T47D (cell line): ENCODE results near the gene CATSPER4.
A peak's percentile ranks its signal among the peaks of the same experiment; 100 is the strongest.

Source experiments
- DNase-seq, 2 experiments: peaks; one replicate each; pipeline versions ENCODE4 v3.0.0 to v3.0.0-alpha.2; 2011 to 2012; ENCODE audit warnings: low read depth in 1 of 2, low spot score in 1 of 2
- JUND ChIP-seq: IDR thresholded peaks from 2 replicates; pipeline ENCODE4 v1.6.1; 2012; ENCODE audit warnings: low read depth
- in situ Hi-C: cut with HindIII; loops from 2 replicates; pipeline ENCODE4 v1.10.0; 2016; ENCODE audit warnings: low sequenced_read_pairs, low pct_unique_long_range_greater_than_20kb

Gene CATSPER4

DNA sequence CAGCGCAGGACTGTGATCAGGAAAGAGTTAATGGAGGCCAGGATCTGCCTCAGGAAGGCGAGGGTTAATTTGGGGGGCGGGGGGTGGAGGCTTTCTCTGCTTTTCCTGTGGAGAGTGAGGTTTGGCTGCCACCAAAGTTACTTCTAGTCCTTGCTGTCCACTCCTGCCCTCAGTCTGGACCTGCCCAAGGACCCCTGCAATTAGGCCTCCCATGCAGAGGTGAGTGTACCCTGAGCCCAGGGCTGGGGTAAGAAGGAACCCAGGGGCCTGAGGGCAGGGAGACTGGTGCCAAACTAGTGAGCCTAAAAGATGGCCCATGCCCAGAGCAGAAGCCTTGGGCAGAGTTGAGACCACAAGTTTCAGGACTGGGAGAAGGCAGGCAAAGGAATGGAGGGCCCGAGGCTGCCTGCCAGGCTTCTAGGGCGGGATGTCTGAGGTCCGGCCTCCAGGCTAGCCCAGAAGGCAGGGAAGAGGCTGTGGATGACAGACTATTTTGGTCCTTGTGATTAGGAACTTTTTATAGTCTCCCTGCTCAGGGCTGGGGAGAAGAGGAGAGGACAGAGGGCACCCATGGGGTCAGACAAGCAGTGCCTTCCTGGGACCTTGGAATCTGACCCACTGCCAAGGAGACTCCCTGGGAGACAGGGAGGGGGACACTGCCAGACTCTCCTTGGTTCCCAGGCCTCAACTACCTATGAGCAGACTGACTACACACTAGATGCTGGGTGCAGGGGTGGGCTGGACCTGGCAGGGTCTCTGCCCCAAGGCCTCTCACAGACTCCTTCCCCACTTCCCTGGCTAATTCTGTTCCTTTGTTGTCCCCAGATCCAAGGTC, 31.3 kb upstream of the CATSPER4 start, which contains the start of gene FAM110D:
Gene FAM110D (plus strand): TSS at position 172 of the 835 bp plus-strand sequence. CDS start 2,213 bp downstream, outside the sequence.
- TF ChIP-seq JUND = no peak
- DNase-seq = no peak
- in situ Hi-C loops = no loop called here

DNA sequence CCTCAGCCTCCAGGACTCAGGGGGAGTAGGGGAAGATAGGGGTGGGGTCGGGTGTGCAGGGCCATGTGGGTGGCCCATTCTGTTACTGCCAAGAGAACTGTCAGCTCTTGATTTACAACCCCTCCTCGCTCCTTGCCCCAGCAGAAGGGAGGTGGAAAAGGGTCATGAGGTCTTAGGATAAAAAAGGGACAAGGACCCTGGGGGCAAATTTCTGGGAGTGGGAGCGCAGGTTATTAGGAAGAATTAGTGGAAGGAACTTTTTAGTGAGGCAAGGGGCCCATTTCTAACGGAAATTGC, 30.7 kb upstream of the CATSPER4 start:
- DNase-seq = no peak
- in situ Hi-C loops = no loop called here
- TF ChIP-seq JUND = no peak

DNA sequence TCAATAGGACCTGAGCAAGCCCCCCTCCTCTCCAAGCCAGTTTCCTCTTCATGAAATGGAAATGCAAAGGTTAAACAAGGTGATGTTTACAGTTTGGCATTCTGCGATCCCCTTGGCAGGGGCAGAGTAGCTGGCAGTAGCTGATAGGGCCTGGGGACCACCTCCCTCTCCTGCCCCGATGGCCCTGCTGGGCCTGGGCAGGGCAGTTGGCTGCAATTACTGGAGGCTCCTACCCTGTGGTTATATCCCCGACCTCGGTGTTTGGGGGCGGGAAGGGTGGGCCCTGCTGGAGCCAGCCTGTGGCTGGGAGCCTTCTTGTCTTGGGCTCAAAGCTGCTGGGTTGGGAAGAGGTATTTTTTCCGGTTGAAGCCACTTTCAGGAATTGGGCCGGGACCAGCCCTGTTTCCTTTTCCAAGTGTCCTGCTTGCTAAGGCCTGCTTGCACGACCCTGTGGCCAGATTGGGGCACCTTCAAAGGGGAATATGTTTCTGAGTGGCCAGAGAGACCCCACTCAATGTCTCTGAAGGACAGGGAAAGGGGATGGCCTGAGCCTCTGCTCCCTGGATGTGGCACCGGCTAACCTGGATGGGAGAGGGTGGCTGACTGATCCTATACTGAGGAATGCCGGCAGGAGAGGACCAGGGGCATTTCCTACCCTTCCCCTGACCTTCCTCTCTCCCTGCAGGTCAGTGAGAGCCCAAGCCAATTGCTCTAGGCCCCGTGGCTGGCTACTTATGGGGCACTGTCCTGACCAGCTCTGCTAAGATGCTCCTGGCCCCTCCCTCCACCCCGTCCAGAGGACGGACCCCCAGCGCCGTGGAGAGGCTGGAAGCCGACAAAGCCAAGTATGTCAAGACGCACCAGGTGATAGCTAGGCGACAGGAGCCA, 29.6 kb upstream of the CATSPER4 start:
- in situ Hi-C loops = no loop called here
- DNase-seq = no peak
- no peak for TF ChIP-seq JUND

DNA sequence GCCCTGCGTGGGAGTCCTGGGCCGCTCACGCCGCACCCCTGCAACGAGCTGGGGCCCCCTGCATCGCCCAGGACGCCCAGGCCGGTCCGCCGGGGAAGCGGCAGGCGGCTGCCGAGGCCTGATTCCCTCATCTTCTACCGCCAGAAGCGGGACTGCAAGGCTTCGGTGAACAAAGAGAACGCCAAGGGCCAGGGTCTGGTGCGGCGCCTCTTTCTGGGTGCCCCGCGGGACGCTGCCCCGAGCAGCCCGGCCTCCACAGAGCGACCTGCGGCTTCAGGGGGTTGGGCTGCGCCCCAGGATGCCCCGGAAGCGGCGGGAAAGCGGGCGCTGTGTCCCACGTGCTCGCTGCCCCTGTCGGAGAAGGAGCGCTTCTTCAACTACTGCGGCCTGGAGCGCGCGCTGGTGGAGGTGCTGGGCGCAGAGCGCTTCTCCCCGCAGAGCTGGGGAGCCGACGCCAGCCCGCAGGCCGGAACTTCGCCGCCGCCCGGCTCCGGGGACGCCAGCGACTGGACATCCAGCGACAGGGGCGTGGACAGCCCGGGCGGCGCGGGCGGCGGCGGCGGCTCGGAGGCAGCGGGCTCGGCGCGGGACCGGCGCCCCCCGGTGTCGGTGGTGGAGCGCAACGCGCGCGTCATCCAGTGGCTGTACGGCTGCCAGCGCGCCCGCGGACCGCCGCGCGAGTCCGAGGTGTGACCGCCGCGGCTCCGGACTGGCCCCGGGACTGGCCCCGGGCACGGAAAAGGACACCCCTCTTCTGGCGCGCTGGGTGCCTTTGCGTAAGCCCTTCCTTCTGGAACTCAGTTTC, 28.8 kb upstream of the CATSPER4 start:
- no peak for TF ChIP-seq JUND
- in situ Hi-C loops = no loop called here
- DNase-seq = peak; percentile 57 to 72

DNA sequence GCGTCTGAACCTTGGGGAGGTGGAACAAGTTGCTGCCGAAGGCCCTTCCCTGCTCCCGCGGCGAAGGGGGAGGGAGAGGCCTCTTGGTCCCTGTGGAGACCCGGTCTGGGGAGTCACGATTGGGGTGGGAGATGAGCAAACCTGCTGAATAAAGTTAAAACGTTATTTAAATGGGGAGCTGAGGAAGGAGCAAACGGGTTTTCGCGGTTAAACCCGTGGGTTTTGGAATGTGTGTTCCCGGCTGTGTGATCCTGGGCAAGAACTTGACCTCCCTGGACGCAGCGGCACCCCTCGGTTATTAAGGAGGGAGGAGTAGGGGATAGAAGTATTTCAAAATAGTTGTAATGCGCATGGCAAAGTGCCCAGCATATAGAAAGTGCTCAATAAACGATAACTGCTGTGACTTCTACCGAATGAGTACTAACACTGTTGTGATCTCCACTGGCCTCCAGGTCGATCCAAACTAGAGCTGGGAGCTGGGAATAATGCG, 28.1 kb upstream of the CATSPER4 start:
- in situ Hi-C loops = no loop called here
- no peak for TF ChIP-seq JUND
- DNase-seq = no peak

DNA sequence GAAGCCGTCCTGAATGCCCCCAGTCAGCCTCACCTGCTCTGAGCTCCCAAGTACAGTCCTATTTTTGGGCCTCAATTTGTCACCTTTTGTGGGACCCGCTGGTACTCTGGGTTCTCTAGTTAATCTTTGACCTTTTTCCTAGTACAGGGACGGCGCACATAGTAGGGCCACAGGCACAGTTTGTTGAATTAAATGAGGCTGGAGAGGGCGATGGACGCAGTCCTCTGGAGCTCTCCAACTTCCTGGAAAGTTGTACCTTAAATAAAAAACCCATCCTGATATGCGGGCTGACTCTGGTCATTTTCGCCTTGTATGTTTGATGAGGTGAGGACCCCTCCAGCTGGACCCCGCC, 26.7 kb upstream of the CATSPER4 start:
- DNase-seq = no peak
- TF ChIP-seq JUND = no peak
- in situ Hi-C loops = no loop called here

DNA sequence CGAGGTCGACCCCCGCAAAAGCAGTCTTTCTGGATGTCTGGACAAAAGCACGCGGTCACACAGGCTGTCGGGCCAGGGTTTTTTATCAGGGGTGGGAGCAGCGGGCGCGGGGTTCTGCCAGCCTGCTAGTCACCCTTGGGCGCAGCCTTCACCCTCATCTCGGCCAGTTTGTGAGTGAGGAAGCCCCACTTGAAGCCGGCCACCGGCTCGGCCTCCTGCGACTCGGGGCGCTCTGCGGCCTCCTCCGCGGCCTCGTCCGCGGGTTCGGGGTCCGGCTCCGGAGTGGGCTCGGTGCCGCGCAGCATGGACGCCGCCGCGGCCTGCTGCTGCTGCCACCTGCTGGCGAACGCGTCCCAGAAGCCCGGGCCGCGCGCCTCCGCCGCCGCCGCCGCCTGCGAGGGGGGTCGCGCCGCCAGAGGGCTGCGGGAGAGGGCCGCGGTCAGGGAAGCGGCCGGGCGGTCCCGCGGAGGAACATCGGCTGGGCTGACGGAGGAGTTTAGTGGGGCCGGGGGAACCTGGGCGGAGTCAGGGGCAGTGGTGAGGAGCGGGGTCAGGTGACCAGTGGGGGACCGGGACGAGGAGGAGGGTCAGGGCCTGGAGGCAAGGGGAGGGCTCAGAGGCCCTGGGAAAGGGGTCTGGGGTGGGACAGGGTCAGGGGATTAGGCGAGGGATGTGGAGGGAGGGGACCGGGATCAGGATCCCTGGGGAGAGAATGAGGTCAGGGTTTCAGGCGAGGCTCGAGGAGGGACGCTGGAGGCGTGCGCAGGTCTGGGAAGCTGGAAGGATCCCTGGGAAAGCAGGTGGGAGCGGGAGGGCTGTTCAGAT, 26.2 kb upstream of the CATSPER4 start:
- peak in 1 of 2 experiments; percentile 53 for DNase-seq
- in situ Hi-C loops = no loop called here
- no peak for TF ChIP-seq JUND

DNA sequence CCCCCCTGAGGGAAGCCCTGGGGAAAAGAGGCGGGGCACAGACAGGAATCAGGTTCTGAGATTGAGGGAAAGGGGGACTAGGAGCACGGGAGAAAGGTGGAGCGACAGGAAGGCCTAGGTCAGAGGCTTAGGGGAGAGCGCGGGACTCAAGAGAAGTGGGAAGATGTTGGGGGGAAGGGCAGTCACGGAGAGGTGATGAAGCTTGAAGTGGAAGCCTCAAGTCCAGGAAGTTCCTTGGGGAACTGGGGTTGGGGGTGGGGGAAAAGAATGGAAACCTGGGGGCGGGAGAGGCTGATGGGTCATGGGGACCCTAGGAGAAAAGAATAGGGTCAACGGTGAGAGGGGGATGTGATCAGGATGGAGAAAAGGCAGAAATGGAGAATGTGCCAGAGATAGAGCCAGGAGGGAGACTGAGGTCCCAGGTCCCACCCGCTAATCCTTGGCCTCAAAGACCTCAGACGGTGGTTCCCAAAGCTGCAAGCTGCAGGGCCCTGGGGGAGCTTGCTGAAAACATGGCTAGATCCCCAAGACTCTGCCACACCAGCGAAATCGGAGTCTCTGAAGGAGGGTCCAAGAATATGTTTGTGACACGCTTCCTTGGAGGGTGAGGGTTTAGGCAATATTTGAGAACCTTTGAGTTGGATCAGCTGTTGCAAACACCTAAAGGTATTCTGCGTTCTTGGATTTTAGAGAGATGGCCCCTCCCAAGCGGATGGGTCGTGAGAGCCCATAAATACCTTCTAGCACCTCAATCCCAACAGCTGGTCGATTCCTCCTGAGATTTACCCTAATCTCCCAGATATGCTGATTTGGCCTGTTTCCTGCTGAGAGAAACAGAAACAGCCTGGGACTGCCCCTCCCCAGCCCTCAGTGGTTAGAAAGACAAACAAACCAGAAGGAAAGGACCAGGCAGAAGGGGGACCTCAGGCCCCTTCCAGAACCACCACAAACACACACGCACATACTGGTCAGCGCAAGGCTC, 25.2 kb upstream of the CATSPER4 start:
- DNase-seq = no peak
- TF ChIP-seq JUND = no peak
- in situ Hi-C loops = no loop called here

DNA sequence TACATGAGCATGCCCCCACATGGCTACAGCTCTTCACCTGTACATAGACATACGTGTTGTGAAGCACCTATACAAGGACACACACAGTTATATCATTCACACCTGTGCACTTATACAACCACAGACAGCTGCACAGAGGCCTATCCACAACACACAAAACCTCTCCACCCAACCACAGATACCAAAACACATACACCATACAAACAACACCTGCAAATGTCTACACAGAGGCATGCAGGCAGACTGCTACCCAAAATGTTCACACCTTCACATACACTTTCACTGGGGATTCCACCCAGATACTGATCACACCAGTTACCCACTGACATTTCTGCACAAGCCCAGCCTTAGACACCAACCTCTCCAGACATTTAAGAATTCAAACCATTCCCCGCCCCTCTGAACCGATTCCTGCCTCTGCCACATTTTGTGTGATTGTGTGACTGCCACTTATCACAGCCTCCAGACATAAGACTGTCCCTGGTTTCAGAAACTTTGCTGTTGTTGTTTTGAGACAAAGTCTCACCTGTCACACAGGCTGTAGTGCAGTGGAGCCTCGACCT, 23.6 kb upstream of the CATSPER4 start:
- DNase-seq = no peak
- in situ Hi-C loops = no loop called here
- TF ChIP-seq JUND = no peak

DNA sequence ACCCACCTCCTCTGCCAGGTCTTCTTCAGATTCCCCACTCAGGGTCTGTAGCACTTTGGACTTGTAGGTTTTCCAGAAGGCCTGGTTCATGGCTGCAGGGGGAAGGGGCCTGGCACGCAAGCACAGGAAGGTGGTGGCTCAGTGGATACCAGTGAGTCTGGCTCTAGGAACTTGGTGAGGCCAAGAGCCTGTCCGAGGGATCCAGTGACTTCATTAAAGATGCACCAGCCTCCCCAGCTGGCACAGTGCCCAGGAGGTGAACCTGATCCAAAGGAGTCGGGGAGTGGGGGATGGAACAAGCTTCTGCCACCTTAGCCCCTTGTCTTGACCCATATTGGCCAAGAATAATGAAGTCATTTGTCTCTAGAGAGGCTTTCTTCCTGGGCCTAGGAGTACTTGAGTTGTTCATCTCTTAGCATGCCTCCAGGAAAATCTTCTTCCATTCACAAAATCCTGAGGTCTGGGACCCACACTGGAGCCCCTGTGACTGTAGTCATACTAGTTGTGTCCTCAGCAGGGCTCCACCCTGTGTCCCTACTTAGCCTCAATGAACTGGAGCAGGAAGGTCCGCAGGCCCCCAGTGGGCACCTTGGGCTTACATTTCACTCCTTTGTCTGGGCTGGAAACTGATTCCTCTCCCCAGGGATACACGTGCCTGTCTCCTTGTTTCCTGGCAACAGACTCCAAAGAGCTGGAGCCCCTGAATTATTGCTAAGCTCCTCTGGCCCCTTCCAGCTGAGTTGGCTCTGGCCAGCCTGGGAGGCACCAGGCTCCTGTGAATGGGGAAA, 21.8 kb upstream of the CATSPER4 start, which contains the start of gene C1orf232:
Gene C1orf232 (minus strand): TSS at position 554 of the 788 bp plus-strand sequence. CDS start 464 bp downstream, at position 90.
- in situ Hi-C loops = no loop called here
- no peak for TF ChIP-seq JUND
- DNase-seq = no peak
